Bronchial epithelial cell (primary cell): Measurements from ENCODE around the gene NCBP1. TPM values are rescaled to one million over a fixed set of nuclear protein-coding genes. Genes with fewer than 3 reads are reported as not detected.

Experiments used
- DNase-seq: peaks from one replicate; pipeline ENCODE4 v3.0.0-alpha.2; 2010; ENCODE audit warnings: low read depth
- FAIRE-seq: peaks from 2 replicates; lab custom pipeline; 2011; peaks lifted over from hg19 to GRCh38; lab: Jason Lieb, UNC
- H3K27me3 ChIP-seq: 2 replicates; pipeline ENCODE4 v1.5.1; 2011; ENCODE audit warnings: low read length; ENCODE audit not compliant: control insufficient read depth, insufficient read depth
- H3K36me3 ChIP-seq: 2 replicates; pipeline ENCODE4 v1.5.1; 2011; ENCODE audit warnings: low read length; ENCODE audit not compliant: control insufficient read depth, insufficient read depth
- H3K4me3 ChIP-seq: 2 replicates; pipeline ENCODE4 v1.5.1; 2011; ENCODE audit warnings: mild to moderate bottlenecking, low read depth, low read length, control low read depth
- total RNA-seq: library from RNA; depleted of rRNA; stranded (reverse); fragments of >200 nt; gene quantifications from 2 replicates; pipeline ENCODE4 v1.2.1, GENCODE V29; 2014
- TF ChIP-seq, protein P1 (sequence below): IDR thresholded peaks from 2 replicates; pipeline ENCODE4 v1.5.1; 2011; ENCODE audit warnings: mild to moderate bottlenecking, moderate library complexity, low read length, control low read depth, inconsistent platforms; ENCODE audit not compliant: insufficient read depth, severe bottlenecking

The NCBP1 gene
- total RNA-seq, 1 donor from 2014 or later, result 25.0 TPM

GRCh38 chr9:97660340-97660739, 26.7 kb downstream of the NCBP1 start:
- Histone ChIP-seq H3K36me3 (peaks cover 24% of the 10 kb centered on the region), H3K4me3 (no peak overlapping the region), H3K27me3 (no peaks in the 10 kb centered on the region)
- FAIRE-seq (no peak), DNase-seq (no peak)
- TF ChIP-seq, protein P1, sequence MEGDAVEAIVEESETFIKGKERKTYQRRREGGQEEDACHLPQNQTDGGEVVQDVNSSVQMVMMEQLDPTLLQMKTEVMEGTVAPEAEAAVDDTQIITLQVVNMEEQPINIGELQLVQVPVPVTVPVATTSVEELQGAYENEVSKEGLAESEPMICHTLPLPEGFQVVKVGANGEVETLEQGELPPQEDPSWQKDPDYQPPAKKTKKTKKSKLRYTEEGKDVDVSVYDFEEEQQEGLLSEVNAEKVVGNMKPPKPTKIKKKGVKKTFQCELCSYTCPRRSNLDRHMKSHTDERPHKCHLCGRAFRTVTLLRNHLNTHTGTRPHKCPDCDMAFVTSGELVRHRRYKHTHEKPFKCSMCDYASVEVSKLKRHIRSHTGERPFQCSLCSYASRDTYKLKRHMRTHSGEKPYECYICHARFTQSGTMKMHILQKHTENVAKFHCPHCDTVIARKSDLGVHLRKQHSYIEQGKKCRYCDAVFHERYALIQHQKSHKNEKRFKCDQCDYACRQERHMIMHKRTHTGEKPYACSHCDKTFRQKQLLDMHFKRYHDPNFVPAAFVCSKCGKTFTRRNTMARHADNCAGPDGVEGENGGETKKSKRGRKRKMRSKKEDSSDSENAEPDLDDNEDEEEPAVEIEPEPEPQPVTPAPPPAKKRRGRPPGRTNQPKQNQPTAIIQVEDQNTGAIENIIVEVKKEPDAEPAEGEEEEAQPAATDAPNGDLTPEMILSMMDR, result no peak

DNA sequence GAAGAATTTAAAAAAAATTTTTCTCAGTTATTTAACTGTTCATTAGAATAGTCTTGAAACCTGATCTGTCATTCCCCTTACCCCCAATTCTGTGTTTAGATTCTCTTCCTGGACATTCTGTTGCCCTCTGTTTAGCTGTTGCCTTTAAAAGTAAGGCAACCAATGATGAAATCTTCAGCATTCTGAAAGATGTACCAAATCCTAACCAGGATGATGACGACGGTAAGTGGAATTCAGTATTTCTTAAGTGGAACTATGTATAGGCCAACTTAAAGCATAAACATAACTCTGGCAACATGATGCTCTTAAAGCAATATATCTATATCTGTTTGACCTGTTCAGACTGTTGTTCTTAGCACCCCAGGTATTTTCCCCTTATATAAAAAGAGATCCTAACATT, 27.2 kb downstream of the NCBP1 start:
- no peak for DNase-seq
- no peaks in the 10 kb centered on the region for H3K27me3 ChIP-seq
- peaks cover 24% of the 10 kb centered on the region for H3K36me3 ChIP-seq
- no peak overlapping the region for H3K4me3 ChIP-seq
- TF ChIP-seq, protein P1, result no peak
- no peak for FAIRE-seq

GRCh38 chr9:97665742-97666141, 32.1 kb downstream of the NCBP1 start:
- Histone ChIP-seq H3K27me3 (no peaks in the 10 kb centered on the region), H3K4me3 (no peak overlapping the region), H3K36me3 (peaks cover 25% of the 10 kb centered on the region)
- TF ChIP-seq, protein P1, result no peak
- FAIRE-seq (no peak), DNase-seq (no peak)

GRCh38 chr9:97666907-97667686, 33.5 kb downstream of the NCBP1 start:
- no peak for FAIRE-seq

DNA sequence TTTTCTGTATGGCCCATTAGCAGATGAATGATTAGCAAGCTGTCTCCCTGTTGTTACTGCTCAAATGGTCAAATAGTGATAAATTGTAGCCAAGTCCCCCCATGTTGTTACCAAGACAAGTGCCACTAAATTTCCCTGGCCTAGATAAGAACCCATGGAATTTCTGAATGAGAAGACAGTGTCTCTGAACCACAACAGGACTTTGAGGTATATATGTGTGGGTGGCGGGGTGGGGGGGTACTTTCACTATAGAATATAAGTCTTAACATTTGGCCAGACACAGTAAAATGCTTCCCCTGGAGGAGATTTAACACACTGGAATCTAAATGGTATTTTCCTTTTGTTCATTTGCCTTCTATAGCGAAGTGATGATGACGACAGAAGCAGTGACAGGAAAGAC, 34.9 kb downstream of the NCBP1 start:
- H3K4me3 ChIP-seq, result no peak overlapping the region
- no peak for DNase-seq
- TF ChIP-seq, protein P1, result no peak
- FAIRE-seq, result no peak
- H3K27me3 ChIP-seq, result no peaks in the 10 kb centered on the region
- H3K36me3 ChIP-seq, result peaks cover 23% of the 10 kb centered on the region

More at GRCh38 chr9:97666907-97667686, 33.5 kb downstream of the NCBP1 start:
- no peak overlapping the region for H3K4me3 ChIP-seq
- no peak for DNase-seq
- TF ChIP-seq, protein P1, result no peak
- no peaks in the 10 kb centered on the region for H3K27me3 ChIP-seq
- H3K36me3 ChIP-seq, result peaks cover 23% of the 10 kb centered on the region

GRCh38 chr9:97670586-97670985, 37.0 kb downstream of the NCBP1 start:
- Histone ChIP-seq H3K27me3 (no peaks in the 10 kb centered on the region), H3K4me3 (no peak overlapping the region), H3K36me3 (peaks cover 16% of the 10 kb centered on the region)
- TF ChIP-seq, protein P1, result no peak
- no peak for FAIRE-seq
- no peak for DNase-seq
